ENCODE measurements around the gene UBE2G1. TPM values are rescaled to one million over a fixed set of nuclear protein-coding genes. Genes with fewer than 3 reads are reported as not detected.

The UBE2G1 gene
- total and polyA plus RNA-seq, 4 donors, result 19.9 to 25.3 (median 21.3) TPM

GRCh38 chr17:4334776-4335584 is 31.5 kb downstream of the UBE2G1 start:
- Histone ChIP-seq H3K4me1 (ENCODE audit: control insufficient read depth in 4 of 4, insufficient read depth in 4 of 4, low read length in 3 of 4) (peaks cover 0 to 2% (median 0%) of the 10 kb centered on the region in 4 donors), H3K4me3 (ENCODE audit: low read depth in 1 of 3, low read length in 3 of 3) (no peak overlapping the region), H3K36me3 (ENCODE audit: control insufficient read depth in 4 of 4, insufficient read depth in 3 of 4, low read depth in 1 of 4, low read length in 3 of 4) (no peaks in the 10 kb centered on the region), H3K27ac (ENCODE audit: low read depth in 1 of 2, low read length in 2 of 2) (no peak overlapping the region), H3K9ac (ENCODE audit: low read depth in 1 of 2, low read length in 2 of 2) (no peak overlapping the region), H3K27me3 (ENCODE audit: control insufficient read depth in 4 of 4, insufficient read depth in 4 of 4, low read length in 3 of 4) (no peaks in the 10 kb centered on the region), H3K9me3 (ENCODE audit: control insufficient read depth in 4 of 4, low read length in 3 of 4) (no peaks in the 10 kb centered on the region)
- 75% methylated on average over 5 of the region's 5 CpGs for WGBS
- TF ChIP-seq ATF3 (IDR thresholded peaks at IDR 0.05), result no peak
- no peak for TF ChIP-seq FOXA2 (IDR thresholded peaks at IDR 0.05)
- DNase-seq (ENCODE audit: low spot score), result no peak

GRCh38 chr17:4334332-4334731 is 32.1 kb downstream of the UBE2G1 start:
- TF ChIP-seq RAD21 (IDR thresholded peaks at IDR 0.05) (no peak), ZBTB33 (IDR thresholded peaks at IDR 0.05) (no peak), EGR1 (IDR thresholded peaks at IDR 0.05; ENCODE audit: low read depth in 2 of 2) (no peak), RXRA (IDR thresholded peaks at IDR 0.05) (no peak), REST (IDR thresholded peaks at IDR 0.05) (no peak), FOXA1 (IDR thresholded peaks at IDR 0.05) (no peak), TAF1 (conservative IDR thresholded peaks at IDR 0.05) (no peak), MAX (IDR thresholded peaks at IDR 0.05) (no peak), YY1 (IDR thresholded peaks at IDR 0.05) (no peak), ATF3 (IDR thresholded peaks at IDR 0.05) (no peak), CTCF (IDR thresholded peaks at IDR 0.05; ENCODE audit: low read depth, low read length, missing input control) (no peak), NR2F2 (IDR thresholded peaks at IDR 0.05) (no peak), SP1 (IDR thresholded peaks at IDR 0.05) (no peak)
- H3K4me3 ChIP-seq (ENCODE audit: low read depth in 1 of 3, low read length in 3 of 3), result no peak overlapping the region
- peaks cover 0 to 2% (median 0%) of the 10 kb centered on the region in 4 donors for H3K4me1 ChIP-seq (ENCODE audit: control insufficient read depth in 4 of 4, insufficient read depth in 4 of 4, low read length in 3 of 4)
- H3K36me3 ChIP-seq (ENCODE audit: control insufficient read depth in 4 of 4, insufficient read depth in 3 of 4, low read depth in 1 of 4, low read length in 3 of 4), result no peaks in the 10 kb centered on the region
- H3K27ac ChIP-seq (ENCODE audit: low read depth in 1 of 2, low read length in 2 of 2), result no peak overlapping the region
- H3K9me3 ChIP-seq (ENCODE audit: control insufficient read depth in 4 of 4, low read length in 3 of 4), result no peaks in the 10 kb centered on the region
- no peaks in the 10 kb centered on the region for H3K27me3 ChIP-seq (ENCODE audit: control insufficient read depth in 4 of 4, insufficient read depth in 4 of 4, low read length in 3 of 4)
- DNase-seq (ENCODE audit: low spot score), result no peak
- no peak overlapping the region for H3K9ac ChIP-seq (ENCODE audit: low read depth in 1 of 2, low read length in 2 of 2)
- WGBS, result 93% methylated on average over 6 of the region's 6 CpGs

Data from liver (tissue), 9 donors.